GM12878 (cell line): ENCODE measurements around the gene NUTM2E. TPM values are rescaled to one million over a fixed set of nuclear protein-coding genes. Genes with fewer than 3 reads are reported as not detected.

Source experiments
- polyA plus RNA-seq, 11 experiments: library from polyadenylated mRNA; depleted of rRNA in 4 of 11; unstranded in 6 of 11; stranded (reverse) in 5 of 11; fragments of >200 nt; fragmentation: Nextera tagmentation in 4 of 11; fragmentation: Illumina TruSeq in 1 of 11; extraction: Ambion mirVana in 4 of 11; extraction: Trizol in 1 of 11; gene quantifications; 1 replicate in 1 of 11; 2 replicates in 10 of 11; pipeline versions ENCODE4 v1.2.1 to v1.2.3, GENCODE V29; 2011 to 2016; ENCODE audit warnings: inconsistent platforms in 2 of 11, missing spikeins in 2 of 11, low read depth in 1 of 11
- total RNA-seq, 4 experiments: library from RNA; depleted of rRNA in 3 of 4; stranded (reverse); fragments of >200 nt in 3 of 4; fragmentation: Illumina TruSeq in 1 of 4; extraction: Trizol in 1 of 4; gene quantifications; 2 replicates each; pipeline versions ENCODE4 v1.2.1 to v1.2.3, GENCODE V29; 2013 to 2021

The NUTM2E gene
- total and polyA plus RNA-seq, 10 of the 15 experiments (the other 5 are each of a cell fraction or from before 2014, with no cell fraction given): 0.07 to 0.90 (median 0.27) TPM; not detected in 3

Other genes starting within 250 kb of the NUTM2E start
- not detected in 2 replicates for gene SFTPA1, start 215.8 kb upstream of the NUTM2E start, total RNA-seq (2014; rRNA removed)
- not detected in 2 replicates for gene SFTPA1, start 215.8 kb upstream of the NUTM2E start, total RNA-seq (2014; rRNA removed; fragmentation: Illumina TruSeq; extraction: Trizol)
- gene SFTPA1, start 215.8 kb upstream of the NUTM2E start, total RNA-seq (2021): 2.4 and 3.7 TPM in 2 replicates
- not detected in 2 replicates for gene SFTPA1, start 215.8 kb upstream of the NUTM2E start, polyA plus RNA-seq (2011; rRNA removed)
- gene SFTPA1, start 215.8 kb upstream of the NUTM2E start, polyA plus RNA-seq (2014; fragmentation: Illumina TruSeq; extraction: Trizol): not detected in 2 replicates
- not detected for gene SFTPA1, start 215.8 kb upstream of the NUTM2E start, polyA plus RNA-seq (2014; fragmentation: Nextera tagmentation; extraction: Ambion mirVana)
- gene SFTPA1, start 215.8 kb upstream of the NUTM2E start, polyA plus RNA-seq (2014; rRNA removed): not detected in 2 replicates
- not detected for gene SFTPA1, start 215.8 kb upstream of the NUTM2E start, polyA plus RNA-seq (2016; fragmentation: Nextera tagmentation; extraction: Ambion mirVana)
- gene NUTM2B, start 123.5 kb upstream of the NUTM2E start, total RNA-seq (2014; rRNA removed): 0.22 and 0.28 TPM in 2 replicates
- 0.09 TPM in 1 of 2 replicates, not detected in the other for gene NUTM2B, start 123.5 kb upstream of the NUTM2E start, total RNA-seq (2014; rRNA removed; fragmentation: Illumina TruSeq; extraction: Trizol)
- gene NUTM2B, start 123.5 kb upstream of the NUTM2E start, total RNA-seq (2021): not detected in 2 replicates
- gene NUTM2B, start 123.5 kb upstream of the NUTM2E start, polyA plus RNA-seq (2011; rRNA removed): not detected in 2 replicates
- 0.06 TPM in 1 of 2 replicates, not detected in the other for gene NUTM2B, start 123.5 kb upstream of the NUTM2E start, polyA plus RNA-seq (2014; fragmentation: Illumina TruSeq; extraction: Trizol)
- gene NUTM2B, start 123.5 kb upstream of the NUTM2E start, polyA plus RNA-seq (2014; fragmentation: Nextera tagmentation; extraction: Ambion mirVana): not detected
- 0.17 and 0.51 TPM in 2 replicates for gene NUTM2B, start 123.5 kb upstream of the NUTM2E start, polyA plus RNA-seq (2014; rRNA removed)
- gene NUTM2B, start 123.5 kb upstream of the NUTM2E start, polyA plus RNA-seq (2016; fragmentation: Nextera tagmentation; extraction: Ambion mirVana): not detected
- not detected in 2 replicates for gene SFTPD, start 122.4 kb downstream of the NUTM2E start, total RNA-seq (2014; rRNA removed)
- gene SFTPD, start 122.4 kb downstream of the NUTM2E start, total RNA-seq (2014; rRNA removed; fragmentation: Illumina TruSeq; extraction: Trizol): not detected in 2 replicates
- 0.24 and 0.31 TPM in 2 replicates for gene SFTPD, start 122.4 kb downstream of the NUTM2E start, total RNA-seq (2021)
- gene SFTPD, start 122.4 kb downstream of the NUTM2E start, polyA plus RNA-seq (2011; rRNA removed): not detected in 2 replicates
- not detected in 2 replicates for gene SFTPD, start 122.4 kb downstream of the NUTM2E start, polyA plus RNA-seq (2014; fragmentation: Illumina TruSeq; extraction: Trizol)
- not detected for gene SFTPD, start 122.4 kb downstream of the NUTM2E start, polyA plus RNA-seq (2014; fragmentation: Nextera tagmentation; extraction: Ambion mirVana)
- gene SFTPD, start 122.4 kb downstream of the NUTM2E start, polyA plus RNA-seq (2014; rRNA removed): not detected in 2 replicates
- gene SFTPD, start 122.4 kb downstream of the NUTM2E start, polyA plus RNA-seq (2016; fragmentation: Nextera tagmentation; extraction: Ambion mirVana): not detected